Mammary epithelial cell (primary cell): ENCODE measurements around the gene SLC50A1.

Source experiments
- EZH2 ChIP-seq: IDR thresholded peaks from 2 replicates; pipeline ENCODE4 v1.6.1; 2012; ENCODE audit warnings: low read length, inconsistent platforms, borderline replicate concordance
- TF ChIP-seq, protein P1 (sequence below), 2 donors: IDR thresholded peaks in 1 of 2; conservative IDR thresholded peaks in 1 of 2; 2 replicates each; pipeline ENCODE4 v1.5.1; 2011 to 2012; ENCODE audit warnings: inconsistent platforms in 2 of 2, low read length in 2 of 2, mild to moderate bottlenecking in 2 of 2, control low read depth in 1 of 2, low read depth in 1 of 2; ENCODE audit not compliant: insufficient read depth in 1 of 2; ENCODE audit errors: extremely low read depth in 1 of 2

GRCh38 chr1:155179112-155180031, 43.7 kb downstream of the SLC50A1 start:
- TF ChIP-seq, protein P1, sequence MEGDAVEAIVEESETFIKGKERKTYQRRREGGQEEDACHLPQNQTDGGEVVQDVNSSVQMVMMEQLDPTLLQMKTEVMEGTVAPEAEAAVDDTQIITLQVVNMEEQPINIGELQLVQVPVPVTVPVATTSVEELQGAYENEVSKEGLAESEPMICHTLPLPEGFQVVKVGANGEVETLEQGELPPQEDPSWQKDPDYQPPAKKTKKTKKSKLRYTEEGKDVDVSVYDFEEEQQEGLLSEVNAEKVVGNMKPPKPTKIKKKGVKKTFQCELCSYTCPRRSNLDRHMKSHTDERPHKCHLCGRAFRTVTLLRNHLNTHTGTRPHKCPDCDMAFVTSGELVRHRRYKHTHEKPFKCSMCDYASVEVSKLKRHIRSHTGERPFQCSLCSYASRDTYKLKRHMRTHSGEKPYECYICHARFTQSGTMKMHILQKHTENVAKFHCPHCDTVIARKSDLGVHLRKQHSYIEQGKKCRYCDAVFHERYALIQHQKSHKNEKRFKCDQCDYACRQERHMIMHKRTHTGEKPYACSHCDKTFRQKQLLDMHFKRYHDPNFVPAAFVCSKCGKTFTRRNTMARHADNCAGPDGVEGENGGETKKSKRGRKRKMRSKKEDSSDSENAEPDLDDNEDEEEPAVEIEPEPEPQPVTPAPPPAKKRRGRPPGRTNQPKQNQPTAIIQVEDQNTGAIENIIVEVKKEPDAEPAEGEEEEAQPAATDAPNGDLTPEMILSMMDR (conservative IDR thresholded peaks at IDR 0.05 in 1 of 2, IDR thresholded peaks at IDR 0.05 in 1 of 2; ENCODE audit: extremely low read depth in 1 of 2, insufficient read depth in 1 of 2, low read depth in 1 of 2, low read length in 2 of 2) = no peak
- TF ChIP-seq EZH2 = no peak
